ENCODE results near the gene CTSE.

Gene CTSE

GRCh38 chr1:206005778-206006180 is 17.9 kb downstream of the CTSE start:
- TF ChIP-seq CTCF (IDR thresholded peaks at IDR 0.05; ENCODE audit: extremely low read depth, missing control alignments), result no peak
- DNase-seq (ENCODE audit: low spot score), result no peak

GRCh38 chr1:206005234-206005633 is 18.5 kb downstream of the CTSE start:
- no peak for DNase-seq (ENCODE audit: low spot score)
- no peak for TF ChIP-seq CTCF (IDR thresholded peaks at IDR 0.05; ENCODE audit: extremely low read depth, missing control alignments)

GRCh38 chr1:206004826-206005225 is 18.9 kb downstream of the CTSE start:
- DNase-seq (ENCODE audit: low spot score), result no peak
- no peak for TF ChIP-seq CTCF (IDR thresholded peaks at IDR 0.05; ENCODE audit: extremely low read depth, missing control alignments)

- DNase-seq (ENCODE audit: low spot score), result no peak
- no peak for TF ChIP-seq CTCF (IDR thresholded peaks at IDR 0.05; ENCODE audit: extremely low read depth, missing control alignments)
These were observed 19.6 kb downstream of the CTSE start for GRCh38 chr1:206003854-206004800.

- no peak for DNase-seq (ENCODE audit: low spot score)
These were observed 20.6 kb downstream of the CTSE start, which contains the start of gene RAB7B for GRCh38 chr1:206002871-206003801. RAB7B (minus strand) TSS chr1:206003395; CDS start chr1:205994135, 9,260 bp downstream.

GRCh38 chr1:206002160-206002559 is 21.5 kb downstream of the CTSE start:
- no peak for DNase-seq (ENCODE audit: low spot score)

More at GRCh38 chr1:206002871-206003801, 20.6 kb downstream of the CTSE start, which contains the start of gene RAB7B:
- no peak for TF ChIP-seq CTCF (IDR thresholded peaks at IDR 0.05; ENCODE audit: extremely low read depth, missing control alignments)

More at GRCh38 chr1:206002160-206002559, 21.5 kb downstream of the CTSE start:
- TF ChIP-seq CTCF (IDR thresholded peaks at IDR 0.05; ENCODE audit: extremely low read depth, missing control alignments), result no peak
